Stimulated activated CD4-positive, alpha-beta T cell treated with anti-CD3 and anti-CD28 coated beads, TNF-alpha, amount 100 ng/mL, for 48 hours (primary cell): ENCODE results near the gene CGNL1.

ENCODE experiments used
- DNase-seq, 3 donors: peaks; one replicate each; pipeline ENCODE4 v3.0.0-alpha.2; 2020; ENCODE audit warnings: low read depth in 3 of 3

Gene CGNL1

DNA sequence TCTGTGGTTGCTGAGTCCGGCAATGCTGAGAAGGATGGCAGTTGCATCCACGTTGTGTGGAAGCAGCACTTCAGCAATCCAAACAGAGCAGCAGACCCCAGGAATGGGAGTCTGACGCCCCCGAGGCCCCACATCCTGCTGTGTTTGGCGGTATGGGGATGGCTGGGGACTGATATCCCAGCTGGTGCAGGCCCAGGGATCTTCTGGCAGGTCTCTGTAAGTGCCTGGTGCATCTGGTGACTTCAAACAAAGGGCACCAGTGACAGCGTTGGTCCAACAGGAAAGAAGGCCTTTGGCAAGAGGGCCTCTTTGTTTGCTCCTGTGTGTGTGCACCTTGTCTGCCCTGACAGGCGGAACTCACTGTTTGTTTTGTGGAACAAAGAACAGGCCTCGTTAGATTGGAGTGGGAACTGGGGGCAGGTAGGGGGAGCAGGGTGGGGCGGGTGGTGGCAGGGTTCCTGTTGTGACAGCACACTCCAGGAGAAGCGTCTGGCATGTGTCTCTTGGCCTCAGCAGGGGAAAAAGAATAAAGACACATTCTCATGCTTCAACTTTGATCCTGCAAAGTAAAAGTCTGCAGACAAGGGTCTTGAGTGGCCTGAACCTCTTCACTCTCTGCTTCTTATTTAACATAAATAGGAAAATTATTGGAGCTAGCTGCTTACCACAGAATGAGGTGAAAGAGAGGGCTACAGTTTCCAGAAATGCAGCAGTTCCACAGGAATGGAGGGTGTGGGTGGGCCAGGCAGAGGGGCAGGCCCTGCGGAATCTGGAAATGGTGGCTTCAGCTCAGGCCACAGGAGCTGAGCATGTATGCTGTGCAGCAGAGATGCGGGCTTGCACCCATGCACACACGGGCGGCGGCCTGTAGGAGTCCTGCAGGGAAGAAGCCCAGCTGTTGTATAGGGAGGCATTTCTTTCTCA lies 120.9 kb downstream of the CGNL1 start:
- DNase-seq: no peak

DNA sequence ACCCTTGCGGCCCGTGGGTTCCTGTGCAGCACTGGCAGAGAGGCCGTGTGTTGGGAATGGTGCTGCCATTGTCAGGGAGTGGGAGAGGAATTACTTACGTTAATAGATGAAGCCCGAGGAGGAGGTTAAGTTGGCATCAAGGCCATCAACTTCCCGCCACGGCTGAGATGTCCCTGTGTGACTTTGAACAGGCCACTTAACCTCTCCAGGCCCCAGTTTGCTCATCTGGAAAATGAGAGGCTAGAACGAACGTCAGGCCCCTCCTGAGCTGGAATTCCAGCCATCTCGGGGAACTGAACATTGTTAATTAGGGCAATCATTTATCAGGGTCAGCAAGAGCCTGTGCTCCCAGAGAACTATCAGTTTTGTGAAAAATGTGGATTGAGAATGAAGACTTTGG lies 124.0 kb downstream of the CGNL1 start:
- no peak for DNase-seq

DNA sequence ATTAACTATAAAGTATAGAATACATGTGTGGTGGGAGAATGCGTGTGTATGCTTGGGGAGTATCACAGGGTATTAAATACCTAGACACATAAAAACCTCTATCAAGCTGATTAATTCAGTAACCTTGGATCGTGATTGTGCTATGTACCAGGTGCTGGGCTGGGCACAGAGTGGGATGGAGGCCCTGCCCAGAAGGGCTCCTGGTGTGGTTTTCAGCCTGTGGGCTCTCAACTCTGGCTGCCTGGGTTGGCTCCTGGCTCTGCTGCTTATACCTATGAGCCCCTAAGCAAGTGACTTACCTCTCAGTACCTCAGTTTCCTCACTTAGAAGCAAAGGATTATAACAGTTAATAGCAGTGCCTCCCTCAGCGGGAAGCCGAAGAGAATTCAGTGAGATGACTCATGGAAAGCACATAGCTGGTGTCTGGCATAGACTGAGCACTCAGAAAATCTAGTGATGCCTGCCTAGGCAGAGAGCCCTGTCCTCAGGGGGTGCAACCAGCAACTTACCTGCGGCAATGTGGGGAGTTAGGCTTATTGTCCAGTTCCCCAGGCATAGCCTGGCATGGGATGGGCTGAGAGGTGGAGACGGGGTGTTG lies 124.8 kb downstream of the CGNL1 start:
- no peak for DNase-seq

DNA sequence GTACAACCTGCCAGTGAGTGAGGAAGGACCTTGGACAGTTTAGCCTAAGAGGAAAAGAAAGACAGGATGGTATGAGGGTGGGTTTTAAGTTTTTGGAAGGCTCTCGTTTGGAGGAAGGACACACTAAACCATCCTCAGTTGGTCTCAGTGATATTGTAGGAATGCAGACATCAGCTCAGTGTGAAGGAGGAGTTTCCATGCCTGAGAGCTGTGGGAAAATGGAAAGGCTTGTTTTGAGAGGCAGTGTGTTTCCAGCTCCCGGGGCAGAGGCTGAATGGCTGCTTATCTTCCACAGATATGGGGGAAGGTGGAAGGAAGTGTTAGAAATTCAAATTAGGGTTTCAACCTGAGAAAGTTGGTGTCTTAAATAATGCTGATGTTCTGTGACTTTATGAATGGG lies 125.8 kb downstream of the CGNL1 start:
- DNase-seq: no peak

DNA sequence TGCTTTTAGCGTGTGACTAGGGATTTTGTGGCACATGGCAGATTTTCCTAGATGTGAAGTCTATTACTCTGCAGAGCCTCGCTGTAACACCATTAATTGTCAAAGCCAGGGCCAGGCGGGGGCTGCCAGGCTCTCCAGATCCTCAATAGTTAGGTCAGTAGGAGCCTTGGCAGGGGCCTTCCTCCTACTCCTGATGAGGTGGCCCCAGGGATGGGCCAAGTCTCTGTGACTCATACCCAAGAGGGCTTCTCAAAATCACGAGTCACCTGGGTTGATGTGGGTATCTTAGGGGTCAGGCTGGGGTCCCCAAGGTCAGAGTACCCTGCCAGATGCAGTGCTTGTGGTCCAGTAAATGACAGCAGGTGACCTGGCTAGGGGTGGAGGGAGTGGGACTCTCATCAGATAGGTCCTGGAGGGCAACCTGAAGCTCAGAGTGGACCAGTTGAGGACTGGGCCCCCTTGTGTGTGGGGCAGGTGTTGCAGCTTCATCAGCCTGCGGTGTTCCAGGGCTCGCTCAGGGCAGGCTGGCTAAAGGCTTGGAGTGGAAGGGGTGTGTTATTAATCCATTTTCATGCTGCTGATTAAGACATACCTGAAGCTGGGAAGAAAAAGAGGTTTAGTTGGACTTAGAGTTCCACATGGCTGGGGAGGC lies 126.9 kb downstream of the CGNL1 start:
- no peak for DNase-seq

- no peak for DNase-seq
Observed at GRCh38 chr15:57503911-57504598, 127.8 kb downstream of the CGNL1 start.

DNA sequence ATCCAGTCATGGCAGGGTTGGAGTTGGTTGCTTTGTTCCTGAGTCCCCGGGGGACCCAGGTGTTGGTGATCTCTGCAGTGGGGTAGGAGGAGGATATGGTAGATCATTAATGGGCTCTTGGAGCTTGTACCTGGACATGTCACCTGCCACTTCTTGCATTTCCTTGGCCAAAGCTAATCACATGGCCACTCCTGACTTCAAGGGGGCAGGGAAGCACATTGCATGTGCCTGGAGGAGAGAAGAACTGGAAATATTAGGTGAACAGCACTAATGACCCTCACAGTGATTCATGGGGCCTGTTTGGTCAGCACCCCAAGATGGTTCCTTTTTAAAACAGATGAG lies 128.3 kb downstream of the CGNL1 start:
- no peak for DNase-seq

DNA sequence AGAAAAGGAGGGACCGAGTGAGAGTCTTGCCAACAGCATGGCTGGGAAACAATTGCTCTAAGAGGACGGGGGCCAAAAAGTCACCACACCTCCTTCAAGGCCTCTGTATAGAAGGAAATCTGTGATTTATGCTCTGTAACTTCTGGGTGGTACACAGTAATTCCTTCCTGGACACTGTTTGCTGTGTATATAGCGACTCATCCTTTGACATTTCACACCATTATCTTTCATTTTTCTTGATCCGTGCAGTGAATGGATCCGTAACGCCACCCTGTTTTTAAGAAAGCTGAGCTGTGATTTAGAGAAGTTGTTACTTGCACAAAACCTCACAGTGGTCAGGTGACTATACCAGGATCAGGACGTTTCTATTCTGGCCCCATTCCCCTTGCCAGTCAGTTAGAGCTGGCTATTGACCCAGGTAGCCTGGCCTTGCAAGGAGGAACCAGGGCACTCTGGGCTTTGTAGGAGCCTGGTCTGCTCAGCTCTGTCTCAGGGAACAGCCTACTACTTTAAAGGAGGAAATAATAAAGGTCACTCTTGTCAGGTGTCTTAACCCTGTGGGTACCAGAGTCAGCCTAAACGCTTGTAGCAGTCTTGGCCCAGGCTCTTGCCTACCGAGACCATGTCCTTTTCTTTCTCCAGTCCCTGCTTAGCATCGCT lies 128.9 kb downstream of the CGNL1 start:
- no peak for DNase-seq

GRCh38 chr15:57505949-57506391 lies 129.7 kb downstream of the CGNL1 start:
- no peak for DNase-seq

- no peak for DNase-seq
Observed at GRCh38 chr15:57506422-57506821, 130.1 kb downstream of the CGNL1 start.

DNA sequence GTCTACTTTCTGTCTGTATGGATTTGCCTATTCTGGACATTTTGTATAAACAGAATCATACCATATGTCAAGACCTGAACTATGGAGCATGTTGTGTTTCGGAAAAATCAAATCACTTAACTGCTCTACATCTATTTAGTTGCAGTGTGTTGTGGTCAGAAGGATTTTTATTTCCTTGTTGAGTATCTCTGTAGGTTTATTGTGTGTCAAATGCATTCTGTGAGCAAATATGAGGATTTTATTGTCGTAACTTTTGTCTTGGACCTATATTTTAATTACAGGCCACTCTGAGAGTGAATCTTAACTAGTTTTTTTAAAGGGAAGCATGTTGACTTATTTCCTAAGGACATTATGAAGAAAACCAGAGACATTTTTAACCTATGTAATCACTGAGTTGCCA lies 130.8 kb downstream of the CGNL1 start:
- no peak for DNase-seq

DNA sequence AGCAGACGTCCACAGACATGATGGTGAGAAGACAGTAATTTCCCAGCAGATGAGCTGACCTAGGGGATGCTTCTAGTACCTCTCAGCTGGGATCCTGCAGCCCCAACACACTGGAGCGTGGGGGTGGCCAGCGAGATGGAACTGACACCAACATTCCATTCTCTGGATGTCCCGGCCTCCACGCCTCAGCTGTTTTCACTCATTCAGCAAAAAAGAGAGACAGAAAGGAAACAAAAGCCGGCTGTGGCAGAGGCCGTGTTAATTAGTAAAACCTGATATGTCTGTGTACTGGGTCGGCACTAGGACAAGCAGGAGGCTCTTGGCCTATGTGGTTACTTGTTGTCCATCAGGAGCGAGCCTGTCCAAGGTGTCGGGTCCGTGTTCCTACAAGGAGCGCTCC lies 132.8 kb downstream of the CGNL1 start:
- no peak for DNase-seq

DNA sequence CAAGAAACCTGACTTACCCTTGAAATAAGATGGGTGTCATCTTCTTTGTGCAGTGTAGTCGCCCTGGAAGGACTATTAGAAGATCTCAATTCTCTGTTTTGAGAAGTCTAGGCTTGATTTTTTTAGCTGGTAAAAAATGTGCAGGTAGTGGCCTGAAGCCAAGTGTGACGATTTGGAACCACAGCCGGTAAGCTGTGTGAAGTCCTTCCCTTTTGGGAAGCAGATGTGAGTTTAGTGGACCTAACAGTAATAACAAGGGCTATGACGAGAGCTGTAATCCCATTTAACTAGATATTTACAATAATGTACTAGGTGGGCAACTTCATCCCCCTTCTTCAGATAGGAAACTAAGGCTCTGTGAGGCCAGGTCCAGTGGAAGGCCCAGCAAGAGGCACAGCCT lies 133.7 kb downstream of the CGNL1 start:
- no peak for DNase-seq

GRCh38 chr15:57510647-57511046 lies 134.3 kb downstream of the CGNL1 start:
- no peak for DNase-seq

- no peak for DNase-seq
Observed at GRCh38 chr15:57516327-57517029, 140.2 kb downstream of the CGNL1 start.

DNA sequence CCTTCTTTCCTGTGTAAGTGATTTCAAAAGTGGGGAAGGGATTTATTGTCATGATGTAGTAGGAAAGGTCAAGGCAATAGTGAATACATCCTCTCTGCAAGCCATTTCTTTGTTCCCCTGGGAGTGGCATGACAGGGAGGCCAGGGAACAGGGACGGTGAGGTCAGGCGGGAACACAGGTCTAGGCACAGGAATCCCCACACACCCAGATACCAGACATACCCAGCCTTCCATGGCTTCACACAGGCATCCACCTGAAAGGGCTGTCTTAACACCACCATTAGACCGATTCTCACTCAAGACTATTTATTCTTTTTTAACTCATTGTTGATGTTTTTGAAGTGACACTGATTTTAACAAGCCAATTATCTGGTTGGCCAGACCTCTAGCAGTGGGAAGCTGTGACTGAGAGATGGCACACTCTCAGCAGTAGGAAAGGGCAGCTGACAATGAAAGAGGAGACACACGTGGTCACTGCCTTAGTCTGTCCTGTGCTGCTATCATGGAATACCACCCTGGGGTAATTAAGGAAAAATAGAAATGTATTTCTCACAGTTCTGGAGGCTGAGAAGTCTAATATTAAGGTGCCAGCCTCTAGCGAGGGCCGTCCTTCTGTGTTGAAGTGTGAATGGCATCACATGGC lies 140.8 kb downstream of the CGNL1 start:
- no peak for DNase-seq

DNA sequence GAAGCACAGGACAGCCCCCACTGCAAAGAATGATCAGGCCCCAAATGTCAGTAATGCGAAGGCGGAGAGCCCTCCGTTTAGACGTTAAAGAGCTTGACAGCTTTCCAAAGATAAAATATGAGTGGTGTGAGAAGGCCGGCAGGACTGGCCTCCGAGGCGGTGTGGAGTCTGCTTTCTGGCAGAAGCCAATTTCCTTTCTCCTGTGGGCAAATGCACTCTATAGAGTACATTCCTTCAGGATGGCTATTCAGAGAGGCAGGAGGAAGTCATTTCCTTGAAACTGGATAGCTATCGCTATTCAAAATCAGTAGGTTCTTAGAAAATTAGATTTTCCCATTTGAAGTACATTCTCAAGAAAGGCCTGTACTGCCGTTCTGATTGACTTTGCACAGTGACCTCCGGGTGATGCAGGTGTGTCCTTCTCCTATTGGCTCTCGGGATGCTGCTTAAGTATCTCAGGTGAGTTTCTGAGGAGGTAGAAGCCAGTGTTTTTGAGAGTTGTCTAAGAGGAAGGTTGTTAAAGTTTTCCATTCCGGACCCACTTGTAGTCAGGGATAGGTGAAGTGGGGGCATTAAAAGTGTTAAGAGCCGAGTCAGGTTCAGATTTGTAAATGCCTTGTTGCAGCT lies 142.6 kb downstream of the CGNL1 start:
- DNase-seq: no peak

- DNase-seq: no peak
Observed at GRCh38 chr15:57519806-57520205, 143.5 kb downstream of the CGNL1 start.

DNA sequence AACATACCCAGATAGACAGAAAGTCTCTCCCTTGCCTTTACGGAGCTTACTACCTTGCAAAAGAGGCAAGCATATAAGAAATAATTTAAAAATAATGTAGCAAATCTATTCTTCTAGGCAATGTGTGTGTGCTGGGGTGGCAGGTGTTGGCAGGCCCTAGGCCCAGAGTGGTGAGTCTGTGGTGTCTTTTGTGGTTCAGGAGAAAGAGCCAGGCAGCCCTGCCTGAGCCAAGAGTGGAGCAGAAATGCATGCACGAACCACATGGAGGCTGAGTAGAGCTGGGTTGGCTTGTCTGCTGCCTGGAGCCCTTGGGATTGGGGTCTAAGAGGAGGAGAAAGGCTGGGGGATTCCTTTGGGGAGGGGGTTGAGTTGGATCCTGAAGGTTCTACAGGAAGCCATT lies 145.2 kb downstream of the CGNL1 start:
- DNase-seq: no peak

DNA sequence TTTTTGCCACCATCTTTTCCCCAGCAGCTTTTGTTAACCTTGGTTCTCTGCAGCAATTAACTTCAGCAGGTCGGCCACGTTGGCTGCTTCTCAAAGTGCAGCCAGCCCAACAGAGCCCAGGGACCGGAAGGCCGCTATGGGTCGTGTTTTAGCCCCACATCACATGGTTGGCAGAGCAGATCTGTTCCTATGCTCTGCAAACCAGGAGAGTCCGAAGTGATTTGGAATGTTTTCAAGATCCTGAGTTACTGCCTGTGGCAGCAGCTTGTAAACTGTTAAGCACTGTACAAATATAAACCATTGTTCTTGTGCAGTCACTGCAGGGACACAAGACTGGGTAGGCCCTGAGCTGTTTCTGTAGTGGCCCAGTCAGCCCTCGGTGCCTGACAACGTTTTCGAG lies 145.8 kb downstream of the CGNL1 start:
- no peak for DNase-seq
